Renal cortex interstitium (tissue), 11 donors: ENCODE results near the gene SPATA31C1. TPM values are rescaled to one million over a fixed set of nuclear protein-coding genes. Genes with fewer than 3 reads are reported as not detected.
A peak's percentile ranks its signal among the peaks of the same experiment; 100 is the strongest.
"Not testable (repeated sequence)": the region's sequence is repeated elsewhere in the genome, so short reads cannot be mapped to it uniquely, and the experiment has no call there.

Source experiments
- DNase-seq, 11 donors: peaks; one replicate each; pipeline ENCODE4 v3.0.0-alpha.2; 2013; ENCODE audit warnings: low read depth in 9 of 11, low spot score in 4 of 11; ENCODE audit errors: extremely low read depth in 1 of 11
- polyA plus RNA-seq, 3 donors: library from polyadenylated mRNA; unstranded; fragments of 120-200 nt; gene quantifications; one replicate each; pipeline ENCODE4 v1.2.1, GENCODE V29; 2013; ENCODE audit not compliant: insufficient read length in 3 of 3

The SPATA31C1 gene
- polyA plus RNA-seq, 3 donors, result 0.55 to 0.78 (median 0.71) TPM

DNA sequence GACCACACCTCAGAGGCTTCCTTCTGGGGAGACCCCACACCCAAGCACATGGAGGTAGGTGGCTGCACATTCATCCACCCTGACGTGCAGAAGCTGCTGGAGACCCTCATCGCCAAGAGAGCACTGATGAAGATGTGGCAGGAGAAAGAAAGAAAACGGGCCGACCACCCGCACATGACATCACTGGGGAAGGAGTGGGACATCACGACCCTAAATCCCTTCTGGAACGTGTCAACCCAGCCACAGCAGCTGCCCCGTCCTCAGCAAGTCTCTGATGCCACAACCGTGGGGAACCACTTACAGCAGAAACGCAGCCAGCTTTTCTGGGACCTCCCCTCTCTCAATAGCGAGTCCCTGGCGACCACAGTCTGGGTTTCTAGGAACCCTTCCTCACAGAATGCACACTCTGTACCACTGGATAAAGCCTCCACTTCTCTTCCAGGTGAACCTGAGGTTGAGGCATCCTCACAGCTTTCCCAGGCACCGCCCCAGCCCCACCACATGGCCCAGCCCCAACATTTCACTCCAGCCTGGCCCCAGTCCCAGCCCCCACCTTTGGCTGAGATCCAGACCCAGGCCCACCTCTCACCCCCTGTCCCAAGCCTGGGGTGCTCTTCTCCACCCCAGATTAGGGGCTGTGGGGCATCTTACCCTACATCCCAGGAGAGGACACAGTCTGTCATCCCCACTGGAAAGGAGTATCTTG is 32.1 kb upstream of the SPATA31C1 start:
- no peak for DNase-seq

DNA sequence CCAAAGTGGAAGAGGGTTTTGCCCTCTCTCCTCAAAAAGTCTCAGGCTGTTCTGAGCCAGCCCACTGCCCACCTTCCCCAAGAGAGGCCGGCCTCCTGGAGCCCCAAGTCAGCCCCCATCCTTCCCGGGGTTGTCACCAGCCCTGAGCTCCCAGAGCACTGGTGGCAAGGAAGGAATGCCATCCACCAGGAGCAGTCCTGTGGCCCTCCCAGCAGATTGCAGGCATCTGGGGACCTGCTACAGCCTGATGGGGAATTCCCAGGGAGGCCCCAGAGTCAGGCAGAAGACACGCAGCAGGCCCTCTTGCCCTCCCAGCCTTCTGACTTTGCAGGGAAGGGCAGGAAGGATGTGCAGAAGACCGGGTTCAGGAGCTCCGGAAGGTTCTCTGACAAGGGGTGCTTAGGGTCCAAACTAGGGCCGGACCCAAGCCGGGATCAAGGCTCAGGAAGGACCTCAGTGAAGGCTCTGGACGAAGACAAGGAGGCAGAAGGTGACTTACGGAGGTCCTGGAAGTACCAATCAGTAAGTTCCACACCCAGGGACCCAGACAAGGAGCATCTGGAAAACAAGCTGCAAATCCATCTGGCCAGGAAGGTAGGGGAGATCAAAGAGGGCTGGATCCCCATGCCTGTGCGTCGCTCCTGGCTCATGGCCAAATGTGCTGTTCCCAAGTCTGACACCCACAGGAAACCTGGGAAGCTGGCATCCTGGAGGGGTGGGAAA is 31.4 kb upstream of the SPATA31C1 start:
- no peak for DNase-seq

DNA sequence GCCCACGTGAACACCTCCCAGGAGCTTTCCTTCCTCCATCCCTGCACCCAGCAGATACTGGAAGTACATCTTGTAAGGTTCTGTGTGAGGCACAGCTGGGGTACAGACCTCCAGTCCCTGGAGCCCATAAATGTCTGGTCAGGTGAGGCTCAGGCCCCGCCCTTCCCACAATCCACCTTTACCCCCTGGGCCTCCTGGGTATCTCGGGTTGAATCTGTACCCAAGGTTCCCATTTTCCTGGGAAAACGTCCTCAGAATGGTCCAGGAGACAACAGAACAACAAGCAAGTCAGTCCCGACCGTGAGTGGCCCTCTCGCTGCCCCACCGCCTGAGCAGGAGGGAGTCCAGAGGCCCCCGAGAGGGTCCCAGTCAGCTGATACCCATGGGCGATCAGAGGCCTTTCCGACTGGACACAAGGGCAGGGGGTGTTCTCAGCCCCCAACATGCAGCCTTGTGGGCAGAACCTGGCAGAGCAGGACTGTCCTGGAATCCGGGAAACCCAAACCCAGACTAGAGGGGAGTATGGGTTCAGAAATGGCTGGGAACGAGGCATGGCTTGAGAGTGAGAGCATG is 30.7 kb upstream of the SPATA31C1 start:
- no peak for DNase-seq

DNA sequence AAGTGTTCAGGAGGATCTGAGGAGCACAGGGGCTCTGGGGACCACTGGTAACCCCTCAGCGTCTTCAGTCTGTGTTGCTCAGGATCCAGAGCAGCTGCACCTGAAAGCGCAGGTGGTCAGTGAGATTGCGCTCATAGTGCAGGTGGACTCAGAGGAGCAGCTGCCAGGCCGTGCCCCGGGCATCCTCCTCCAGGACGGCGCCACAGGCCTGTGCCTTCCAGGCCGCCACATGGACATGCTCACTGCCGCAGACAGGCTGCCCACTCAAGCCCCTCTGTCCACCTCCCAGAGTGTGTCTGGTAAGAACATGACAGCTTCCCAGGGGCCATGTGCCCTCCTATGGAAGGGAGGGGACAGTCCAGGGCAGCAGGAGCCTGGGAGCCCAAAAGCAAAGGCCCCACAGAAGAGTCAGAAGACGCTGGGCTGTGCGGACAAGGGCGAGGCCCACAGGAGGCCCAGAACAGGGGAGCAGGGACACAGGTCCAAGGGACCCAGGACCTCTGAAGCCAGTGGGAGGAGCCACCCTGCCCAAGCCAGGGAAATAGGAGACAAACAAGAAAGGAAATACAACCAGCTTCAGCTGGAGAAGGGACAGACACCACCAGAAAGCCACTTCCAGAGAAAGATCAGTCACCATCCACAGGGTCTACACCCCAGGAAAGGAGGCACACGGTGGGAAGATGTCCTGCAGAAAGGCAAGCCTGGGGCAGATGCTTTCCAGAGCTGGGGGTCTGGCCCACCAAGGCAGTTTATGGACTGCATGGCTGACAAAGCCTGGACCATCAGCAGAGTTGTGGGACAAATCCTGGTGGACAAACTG is 29.9 kb upstream of the SPATA31C1 start:
- DNase-seq, result no peak

DNA sequence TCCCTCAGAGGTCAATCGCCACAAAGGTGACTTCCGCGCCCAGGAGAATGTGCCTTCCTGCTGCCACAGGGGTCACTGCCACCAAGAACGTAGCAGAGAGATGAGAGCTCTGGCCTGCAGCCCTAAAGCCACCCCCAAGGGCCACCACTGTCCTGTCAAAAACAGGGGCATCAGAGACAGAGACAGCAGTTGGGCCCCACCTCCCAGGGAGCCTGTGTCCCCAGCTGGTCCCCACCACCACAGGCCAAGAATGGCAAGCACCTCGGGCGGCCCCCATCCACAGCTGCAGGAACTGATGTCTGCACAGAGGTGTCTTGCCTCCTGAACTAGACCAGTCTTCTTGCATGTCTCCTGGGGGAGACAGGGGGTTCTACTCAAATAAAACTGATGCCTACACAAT is 29.3 kb upstream of the SPATA31C1 start:
- no peak for DNase-seq

DNA sequence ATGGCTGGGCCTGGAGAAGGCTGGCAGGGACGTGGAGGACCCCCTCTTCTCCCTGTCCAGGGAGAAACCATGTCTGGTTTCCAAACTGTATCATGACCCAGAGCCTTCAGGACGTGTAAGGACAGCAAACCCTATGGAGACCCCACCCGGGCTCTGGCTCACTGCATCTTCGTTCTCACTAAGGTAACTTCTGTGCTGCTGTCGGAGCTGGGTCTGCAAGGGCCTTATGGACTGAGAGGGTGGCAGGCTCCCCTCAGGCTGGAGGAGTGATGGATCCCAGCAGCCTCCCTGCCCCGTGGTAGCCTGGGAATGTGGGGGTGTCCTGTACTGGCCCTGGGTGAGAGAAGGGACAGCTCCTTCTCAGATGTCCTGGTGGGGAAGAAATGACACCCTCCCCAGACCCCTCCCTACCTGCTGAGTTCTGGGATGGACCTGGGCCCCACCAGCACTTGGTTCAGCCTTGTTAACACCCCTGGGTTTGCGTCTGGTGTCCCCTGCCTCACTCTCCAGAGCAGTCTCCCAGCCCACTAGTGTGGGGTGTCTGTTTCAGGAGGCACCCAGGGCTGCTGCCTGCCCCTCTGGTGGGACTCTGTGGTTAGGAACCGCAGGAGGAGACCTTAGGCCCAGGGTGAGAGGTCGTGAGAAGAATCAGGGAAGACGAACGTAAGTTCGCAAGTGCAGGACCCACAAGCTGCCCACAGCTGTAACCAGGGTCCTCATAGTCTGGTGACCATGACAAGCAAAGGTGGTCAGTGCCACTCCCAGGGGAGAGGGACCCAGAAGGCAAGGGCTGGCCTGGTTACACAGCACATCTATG is 28.5 kb upstream of the SPATA31C1 start:
- no peak for DNase-seq

DNA sequence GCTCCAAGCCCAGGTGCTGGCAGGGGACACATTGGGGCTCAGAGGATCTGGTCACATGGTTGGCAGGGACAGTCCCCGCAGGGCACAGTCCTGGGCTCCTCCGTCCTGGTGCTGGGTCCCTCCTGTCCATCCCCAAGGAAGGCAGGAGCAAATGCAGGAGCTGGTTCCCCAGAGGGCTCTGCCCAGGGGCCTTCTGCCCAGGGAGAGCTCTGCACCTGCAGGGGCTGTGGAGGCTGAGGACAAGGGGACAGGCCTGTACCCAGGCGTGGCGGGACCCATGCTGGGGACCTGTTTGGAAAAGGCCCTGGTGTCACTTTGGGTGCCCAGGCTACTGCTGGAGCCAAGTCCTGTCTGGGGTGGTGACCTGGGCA is 27.9 kb upstream of the SPATA31C1 start:
- no peak for DNase-seq

DNA sequence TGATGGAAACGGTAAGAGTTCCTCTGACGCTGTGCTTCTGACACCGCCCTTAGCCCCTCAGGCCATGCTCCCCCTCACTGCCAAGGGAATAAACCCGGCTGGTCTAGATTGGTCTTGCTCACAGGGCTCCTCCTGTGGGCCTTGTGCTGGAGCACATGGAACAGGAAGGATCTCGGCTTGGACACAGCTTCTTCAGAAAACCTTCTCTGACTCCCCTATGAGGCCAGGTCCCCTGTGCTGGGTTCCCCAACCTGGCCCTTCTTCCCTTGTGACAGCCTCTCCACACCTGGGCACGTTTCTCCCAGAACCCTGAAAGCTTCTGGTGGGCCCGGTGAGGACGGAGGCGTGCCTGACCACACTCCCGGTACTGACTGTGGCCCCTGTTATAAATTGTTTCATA is 26.9 kb upstream of the SPATA31C1 start:
- no peak for DNase-seq

DNA sequence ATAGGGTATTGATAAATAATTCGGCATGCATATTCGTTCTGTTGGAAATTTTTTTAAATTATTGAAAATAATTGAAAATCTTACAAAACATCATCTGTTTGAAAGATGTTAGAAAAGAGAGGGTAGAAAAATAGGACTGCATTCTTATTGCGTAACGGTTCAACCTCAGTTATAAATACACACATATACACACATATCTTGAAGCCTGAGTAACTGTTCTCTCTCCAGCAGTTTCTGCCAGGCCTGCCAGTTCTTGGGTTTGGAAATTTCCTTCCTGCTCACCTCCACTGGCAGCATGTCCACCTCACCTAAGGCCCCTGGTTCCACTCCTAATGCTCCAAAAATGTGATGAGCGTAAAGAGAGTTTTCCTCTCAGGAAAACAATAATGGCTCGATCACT is 26.0 kb upstream of the SPATA31C1 start:
- DNase-seq, result no peak

DNA sequence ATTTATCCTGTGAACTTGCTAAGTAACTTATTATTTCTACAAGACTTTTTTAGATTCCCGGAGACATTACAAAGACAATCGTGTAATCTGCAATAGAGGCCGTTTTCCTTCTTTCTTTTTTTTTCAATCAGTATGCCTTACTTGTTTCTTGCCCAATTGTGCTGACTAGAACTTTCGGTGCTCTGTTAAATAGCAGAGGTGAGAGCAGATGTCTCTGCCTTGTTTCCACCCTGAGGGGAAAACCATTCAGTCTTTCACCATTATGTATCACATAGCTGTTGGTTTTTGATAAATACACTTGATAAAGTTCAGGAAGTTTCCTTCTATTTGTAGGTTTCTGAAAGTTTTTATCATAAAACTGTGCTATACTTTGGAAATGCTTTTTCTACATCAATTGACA is 24.8 kb upstream of the SPATA31C1 start:
- DNase-seq, result no peak

DNA sequence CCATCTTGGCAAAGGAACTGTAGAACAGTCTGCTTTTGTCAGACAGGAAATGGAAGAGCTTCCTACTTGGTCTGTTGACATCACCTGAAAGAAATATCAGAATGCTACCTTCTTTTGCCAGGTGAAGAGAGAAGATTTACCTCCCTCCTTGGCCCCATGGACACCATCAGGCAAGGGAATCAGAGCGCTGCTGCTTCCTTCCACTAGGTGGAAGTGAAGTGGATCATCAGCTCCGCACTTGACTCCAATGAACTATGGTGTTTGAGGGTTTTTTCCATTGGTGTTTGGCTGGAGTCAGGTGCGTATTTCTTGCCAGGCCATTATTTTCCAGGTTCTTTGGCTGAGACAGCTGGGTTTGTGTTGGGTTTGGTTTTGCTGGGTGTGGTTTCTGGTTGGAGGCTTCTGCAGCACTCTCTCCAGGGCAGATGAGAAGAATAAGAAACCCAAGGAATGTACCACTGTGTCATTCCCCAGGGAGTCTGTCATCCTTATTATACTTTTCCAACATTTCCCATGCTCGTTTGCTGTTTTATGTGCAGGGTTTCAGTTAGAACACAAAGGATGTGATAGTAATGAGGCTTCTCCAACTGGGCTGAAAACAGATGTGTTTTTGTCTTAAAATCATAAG is 22.6 kb upstream of the SPATA31C1 start:
- DNase-seq, result no peak

DNA sequence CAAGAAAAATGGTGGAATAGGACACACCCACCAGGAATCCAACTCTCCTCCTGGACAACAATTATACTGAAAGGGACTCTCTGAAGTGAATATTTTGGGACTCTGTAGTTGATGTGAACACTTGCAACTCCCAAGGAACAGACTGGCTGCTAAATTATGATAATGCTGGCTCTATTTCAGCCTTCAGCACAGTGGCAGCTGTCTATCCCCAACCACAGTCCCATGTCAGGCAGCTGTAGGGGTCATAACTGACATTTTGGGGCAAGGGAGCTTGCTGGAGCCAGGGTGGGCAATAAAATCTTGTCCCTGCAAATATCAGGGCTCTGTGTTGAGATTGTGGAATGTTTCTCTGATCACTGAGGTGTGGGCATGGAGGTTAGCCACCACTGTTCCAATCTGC is 20.9 kb upstream of the SPATA31C1 start:
- DNase-seq, result no peak

DNA sequence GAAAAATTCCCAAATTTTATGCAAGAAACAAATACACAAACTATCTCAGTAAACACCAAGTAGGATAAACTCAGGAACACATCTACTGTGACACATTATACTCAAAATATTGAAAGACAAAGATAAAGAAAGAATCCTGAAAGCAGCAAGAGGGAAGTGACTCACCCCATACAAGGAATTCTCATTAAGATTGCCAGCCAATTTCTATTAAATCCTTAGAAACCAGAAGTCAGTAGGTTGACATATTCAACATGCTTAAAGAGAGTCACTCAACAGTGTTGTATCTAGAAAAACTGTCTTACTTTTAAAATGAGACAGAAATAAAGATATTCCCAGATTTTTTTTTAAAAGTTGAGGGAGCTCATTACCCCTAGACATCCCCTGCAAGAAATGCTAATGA is 19.6 kb upstream of the SPATA31C1 start:
- DNase-seq, result no peak

DNA sequence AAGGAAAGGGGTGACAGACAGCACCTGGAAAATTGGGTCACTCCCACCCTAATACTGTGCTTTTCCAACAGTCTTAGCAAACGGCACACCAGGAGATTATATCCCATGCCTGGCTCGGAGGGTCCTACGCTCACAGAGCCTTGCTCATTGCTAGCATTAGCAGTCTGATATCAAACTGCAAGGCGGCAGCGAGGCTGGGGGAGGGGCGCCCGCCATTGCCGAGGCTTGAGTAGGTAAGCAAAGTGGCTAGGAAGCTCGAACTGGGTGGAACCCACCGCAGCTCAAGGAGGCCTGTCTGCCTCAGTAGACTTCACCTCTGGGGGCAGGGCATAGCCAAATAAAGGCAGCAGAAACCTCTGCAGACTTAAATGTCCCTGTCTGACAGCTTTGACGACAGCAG is 15.4 kb upstream of the SPATA31C1 start:
- DNase-seq, result not testable (repeated sequence)

DNA sequence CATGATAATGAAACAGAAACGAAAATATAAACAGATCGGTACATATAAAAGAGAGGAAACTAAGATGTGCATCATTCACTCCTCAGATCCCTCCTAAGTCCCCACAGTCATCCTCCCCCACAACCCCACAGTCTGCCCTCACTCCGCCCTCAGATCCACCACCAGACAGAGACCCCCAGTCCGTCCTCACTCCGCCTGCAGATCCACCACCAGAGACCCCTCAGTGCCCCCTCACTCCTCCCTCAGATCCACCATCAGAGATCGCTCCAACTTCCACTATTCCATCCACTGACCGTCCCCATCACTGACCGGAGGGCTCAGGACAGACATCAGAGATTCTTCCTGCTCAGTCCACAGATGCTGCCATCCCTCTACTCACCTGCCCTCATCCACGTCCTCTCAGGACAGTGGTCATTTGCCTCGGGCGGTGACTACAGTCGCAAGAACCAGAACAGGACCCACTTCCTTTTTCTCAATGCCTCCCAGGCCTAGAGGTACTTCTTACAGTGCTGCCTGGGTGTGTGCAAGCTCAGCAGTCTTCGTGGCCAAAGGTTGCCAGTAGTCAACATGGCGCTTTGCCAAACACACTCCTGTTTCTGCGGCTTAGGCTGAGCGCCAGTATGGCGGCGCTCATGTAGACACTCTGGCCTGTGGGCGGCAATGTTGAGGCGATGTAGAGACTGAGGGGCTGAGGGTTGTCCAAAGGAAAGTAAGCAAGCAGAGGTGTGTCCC is 8.3 kb upstream of the SPATA31C1 start:
- no peak for DNase-seq

DNA sequence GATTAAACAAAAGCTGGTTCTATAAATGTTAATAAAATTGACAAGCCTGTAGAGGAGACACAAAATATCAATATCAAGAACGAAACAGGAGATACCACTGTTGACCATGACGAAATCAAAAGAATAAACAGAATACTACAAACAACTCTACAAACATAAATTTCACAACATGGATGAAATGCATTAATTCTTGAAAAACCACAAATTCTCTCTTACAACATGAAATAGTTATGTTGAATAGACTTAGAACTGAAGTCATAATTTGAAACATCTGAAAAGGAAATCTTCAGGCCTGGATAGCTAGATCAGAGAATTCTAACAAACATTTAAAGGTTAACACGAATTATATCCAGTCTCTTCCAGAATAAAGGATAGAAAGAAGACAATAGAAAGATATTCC is 6.9 kb upstream of the SPATA31C1 start:
- no peak for DNase-seq

DNA sequence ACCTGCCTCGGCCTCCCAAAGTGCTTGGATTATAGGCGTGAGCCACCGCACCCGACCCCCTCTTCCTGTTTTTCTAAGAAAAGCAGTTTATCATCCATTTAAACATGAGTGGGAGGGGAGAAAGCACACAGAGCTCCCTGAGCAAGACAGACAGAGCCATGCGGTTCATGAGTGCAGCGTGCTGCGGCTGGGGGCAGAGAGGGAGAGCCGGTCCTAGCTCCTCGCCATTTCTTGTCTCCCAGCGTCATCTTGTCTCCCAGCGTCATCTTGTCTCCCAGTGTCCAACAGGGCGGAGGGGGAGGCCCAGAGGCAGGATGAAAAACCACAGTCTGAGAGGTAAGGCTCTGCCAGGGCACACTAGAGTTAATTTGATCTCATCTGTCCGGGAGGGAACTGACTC is 1.3 kb downstream of the SPATA31C1 start:
- DNase-seq, result peak in 9 of 11 donors; percentile 0 to 25 (median 6)

DNA sequence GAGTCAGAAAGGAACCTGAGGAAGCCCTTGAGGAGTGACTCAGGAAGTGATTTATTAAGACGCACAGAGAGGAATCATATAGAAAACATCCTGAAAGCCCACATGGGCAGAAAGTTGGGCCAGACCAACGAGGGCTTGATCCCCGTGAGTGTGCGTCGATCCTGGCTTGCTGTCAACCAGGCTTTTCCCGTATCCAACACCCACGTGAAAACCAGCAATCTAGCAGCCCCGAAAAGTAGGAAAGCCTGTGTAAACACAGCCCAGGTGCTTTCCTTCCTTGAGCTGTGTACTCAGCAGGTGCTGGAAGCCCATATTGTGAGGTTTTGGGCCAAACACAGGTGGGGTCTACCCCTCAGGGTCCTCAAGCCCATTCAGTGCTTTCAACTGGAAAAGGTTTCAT is 3.8 kb downstream of the SPATA31C1 start:
- not testable (repeated sequence) for DNase-seq
